Tibial artery (tissue), 4 donors: ENCODE measurements around the gene ZNF830.

Experiments
- DNase-seq, 2 donors: peaks; one replicate each; pipeline ENCODE4 v3.0.0-alpha.2; 2019
- H3K27ac ChIP-seq, 2 donors: fragments of 200-600 bp; sonication (generic) in 1 of 2; 1 replicate in 1 of 2; 2 replicates in 1 of 2; pipeline ENCODE4 v1.5.1; 2018 to 2019; ENCODE audit warnings: mild to moderate bottlenecking in 1 of 2
- H3K27me3 ChIP-seq, 2 donors: fragments of 200-600 bp; sonication (generic) in 1 of 2; one replicate each; pipeline versions ENCODE4 v1.5.1 to v1.6.0; 2016 to 2019
- H3K36me3 ChIP-seq, 3 donors: fragments of 200-600 bp; sonication (generic) in 2 of 3; one replicate each; pipeline ENCODE4 v1.5.1; 2016 to 2019; ENCODE audit warnings: mild to moderate bottlenecking in 2 of 3
- H3K4me1 ChIP-seq, 4 donors: fragments of 200-600 bp; sonication (generic) in 2 of 4; 1 replicate in 3 of 4; 2 replicates in 1 of 4; pipeline ENCODE4 v1.5.1; 2016 to 2019
- H3K4me3 ChIP-seq, 2 donors: fragments of 200-600 bp; sonication (generic) in 1 of 2; 1 replicate in 1 of 2; 2 replicates in 1 of 2; pipeline ENCODE4 v1.5.1; 2018 to 2019; ENCODE audit warnings: mild to moderate bottlenecking in 2 of 2
- H3K9me3 ChIP-seq, 3 donors: fragments of 200-600 bp; sonication (generic) in 1 of 3; one replicate each; pipeline ENCODE4 v1.5.1; 2016 to 2019
- intact Hi-C: fragments of 100-400 bp; cut with DNase I; formaldehyde crosslinking; loops from one replicate; pipeline ENCODE4 v1.15.0; 2023; ENCODE audit warnings: low total_unique reads
- TF ChIP-seq, protein P1 (sequence below), 2 experiments: fragments of 200-600 bp in 1 of 2; fragments of 450-650 bp in 1 of 2; IDR thresholded peaks; one replicate each; pipeline ENCODE4 v1.5.1; 2017 to 2019; ENCODE audit warnings: antibody characterized with exemption in 2 of 2, mild to moderate bottlenecking in 1 of 2, moderate library complexity in 1 of 2

Gene ZNF830

DNA sequence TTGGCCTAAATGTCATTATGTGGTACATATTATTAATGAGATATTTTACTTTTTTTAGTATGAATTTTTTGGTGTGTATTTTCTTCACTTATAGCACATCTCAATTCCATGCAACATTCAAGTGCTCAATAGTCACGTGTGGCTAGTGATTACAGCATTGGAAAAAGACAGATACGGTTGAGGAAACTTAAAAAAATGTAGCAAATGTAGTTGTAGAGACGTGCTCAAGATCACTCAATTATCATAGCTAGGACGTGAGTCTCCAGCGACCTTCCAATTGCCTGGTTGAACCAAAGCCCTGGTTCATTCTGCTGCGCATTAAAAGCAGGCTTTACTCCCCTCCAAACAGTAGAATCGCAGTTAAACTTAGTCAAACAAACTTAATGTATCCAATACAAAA lies 17.8 kb downstream of the ZNF830 start:
- Histone ChIP-seq H3K36me3 (peaks cover 0 to 9% (median 0%) of the 10 kb centered on the region in 3 donors), H3K4me1 (peaks cover 0 to 30% (median 18%) of the 10 kb centered on the region in 4 donors), H3K27ac (peak overlapping the region in 1 of 2 donors; percentile 99), H3K4me3 (no peak overlapping the region), H3K9me3 (no peaks in the 10 kb centered on the region), H3K27me3 (no peaks in the 10 kb centered on the region)
- intact Hi-C loops, result no loop called here
- DNase-seq, result no peak
- TF ChIP-seq, protein P1, sequence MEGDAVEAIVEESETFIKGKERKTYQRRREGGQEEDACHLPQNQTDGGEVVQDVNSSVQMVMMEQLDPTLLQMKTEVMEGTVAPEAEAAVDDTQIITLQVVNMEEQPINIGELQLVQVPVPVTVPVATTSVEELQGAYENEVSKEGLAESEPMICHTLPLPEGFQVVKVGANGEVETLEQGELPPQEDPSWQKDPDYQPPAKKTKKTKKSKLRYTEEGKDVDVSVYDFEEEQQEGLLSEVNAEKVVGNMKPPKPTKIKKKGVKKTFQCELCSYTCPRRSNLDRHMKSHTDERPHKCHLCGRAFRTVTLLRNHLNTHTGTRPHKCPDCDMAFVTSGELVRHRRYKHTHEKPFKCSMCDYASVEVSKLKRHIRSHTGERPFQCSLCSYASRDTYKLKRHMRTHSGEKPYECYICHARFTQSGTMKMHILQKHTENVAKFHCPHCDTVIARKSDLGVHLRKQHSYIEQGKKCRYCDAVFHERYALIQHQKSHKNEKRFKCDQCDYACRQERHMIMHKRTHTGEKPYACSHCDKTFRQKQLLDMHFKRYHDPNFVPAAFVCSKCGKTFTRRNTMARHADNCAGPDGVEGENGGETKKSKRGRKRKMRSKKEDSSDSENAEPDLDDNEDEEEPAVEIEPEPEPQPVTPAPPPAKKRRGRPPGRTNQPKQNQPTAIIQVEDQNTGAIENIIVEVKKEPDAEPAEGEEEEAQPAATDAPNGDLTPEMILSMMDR (IDR thresholded peaks at IDR 0.05), result no peak

DNA sequence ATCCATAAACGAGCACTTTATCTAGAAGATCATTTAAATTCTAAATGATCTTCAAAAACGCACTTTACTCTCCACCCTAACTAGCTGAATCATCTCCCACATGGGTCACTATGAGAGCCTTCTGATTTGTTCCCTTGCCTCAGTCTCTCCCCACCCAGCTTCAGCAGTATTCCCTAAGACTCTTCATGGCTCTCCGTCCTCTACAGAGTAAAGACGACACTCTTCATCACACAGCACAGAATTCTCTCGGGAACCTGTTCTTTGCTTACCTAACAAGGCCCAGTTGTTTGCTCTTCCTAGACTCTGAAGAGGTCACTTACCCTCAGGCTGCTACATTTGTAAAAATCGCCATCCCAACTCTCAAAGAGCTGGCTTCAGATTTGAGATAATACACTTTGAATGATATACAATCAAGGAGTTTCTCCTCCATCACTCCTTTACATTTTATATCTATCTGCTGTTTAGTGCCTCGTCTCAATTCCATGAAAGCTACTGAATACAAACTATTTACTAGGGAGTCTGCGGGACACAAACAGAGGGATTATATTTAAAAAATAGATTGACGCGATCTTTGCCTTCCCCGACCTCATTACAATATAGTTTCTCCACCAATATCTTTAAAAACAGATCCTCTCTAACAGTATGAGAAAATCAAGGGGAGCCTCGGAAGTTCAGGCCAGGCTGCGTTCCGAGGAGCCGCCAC lies 18.5 kb downstream of the ZNF830 start:
- DNase-seq, result no peak
- H3K27ac ChIP-seq, result peak overlapping the region; percentile 97 to 99
- H3K36me3 ChIP-seq, result peaks cover 0 to 11% (median 0%) of the 10 kb centered on the region in 3 donors
- H3K4me1 ChIP-seq, result peaks cover 0 to 30% (median 18%) of the 10 kb centered on the region in 4 donors
- intact Hi-C loops, result loop anchor here (10.0 kb wide), 2 partner anchors 135 to 1615 kb away; partner anchors contain the start of genes DHRS11 and RAD51D
- H3K9me3 ChIP-seq, result no peaks in the 10 kb centered on the region
- H3K27me3 ChIP-seq, result no peaks in the 10 kb centered on the region
- TF ChIP-seq, protein P1 (IDR thresholded peaks at IDR 0.05), result no peak
- peak overlapping the region; percentile 86 to 92 for H3K4me3 ChIP-seq

DNA sequence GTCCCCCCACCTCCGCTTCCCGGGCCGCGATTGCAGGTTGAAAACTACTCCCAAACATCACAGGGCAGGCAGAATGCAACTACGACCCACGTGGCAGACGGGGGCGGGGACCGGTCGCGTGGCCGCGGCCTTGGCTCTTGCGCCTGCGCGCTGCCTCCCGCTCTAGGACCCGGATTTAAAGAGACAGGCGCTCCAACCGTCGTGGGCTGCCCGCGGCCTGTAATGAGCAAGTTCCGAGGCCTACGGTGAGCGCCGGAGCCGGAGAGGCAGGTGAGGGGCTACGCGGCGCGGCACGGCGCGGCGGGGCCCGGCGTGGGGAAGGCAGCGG lies 19.0 kb downstream of the ZNF830 start, which contains the start of gene LIG3:
LIG3 (plus strand) TSS at position 160 of the 328 bp plus-strand sequence. CDS start 2,494 bp downstream, outside the sequence.
- peak; percentile 93 to 96 for DNase-seq
- H3K27ac ChIP-seq, result peak within 1 kb of the TSS; percentile 97 to 99
- no peaks in the 10 kb centered on the region for H3K9me3 ChIP-seq
- H3K36me3 ChIP-seq, result peaks cover 0 to 16% (median 0%) of the 10 kb centered on the region in 3 donors
- peaks cover 0 to 30% (median 18%) of the 10 kb centered on the region in 4 donors for H3K4me1 ChIP-seq
- H3K4me3 ChIP-seq, result peak within 1 kb of the TSS; percentile 86 to 92
- TF ChIP-seq, protein P1 (IDR thresholded peaks at IDR 0.05), result no peak
- intact Hi-C loops, result loop anchor here (10.0 kb wide), 2 partner anchors 134 to 1614 kb away; partner anchors contain the start of genes DHRS11 and RAD51D
- H3K27me3 ChIP-seq, result no peaks in the 10 kb centered on the region

DNA sequence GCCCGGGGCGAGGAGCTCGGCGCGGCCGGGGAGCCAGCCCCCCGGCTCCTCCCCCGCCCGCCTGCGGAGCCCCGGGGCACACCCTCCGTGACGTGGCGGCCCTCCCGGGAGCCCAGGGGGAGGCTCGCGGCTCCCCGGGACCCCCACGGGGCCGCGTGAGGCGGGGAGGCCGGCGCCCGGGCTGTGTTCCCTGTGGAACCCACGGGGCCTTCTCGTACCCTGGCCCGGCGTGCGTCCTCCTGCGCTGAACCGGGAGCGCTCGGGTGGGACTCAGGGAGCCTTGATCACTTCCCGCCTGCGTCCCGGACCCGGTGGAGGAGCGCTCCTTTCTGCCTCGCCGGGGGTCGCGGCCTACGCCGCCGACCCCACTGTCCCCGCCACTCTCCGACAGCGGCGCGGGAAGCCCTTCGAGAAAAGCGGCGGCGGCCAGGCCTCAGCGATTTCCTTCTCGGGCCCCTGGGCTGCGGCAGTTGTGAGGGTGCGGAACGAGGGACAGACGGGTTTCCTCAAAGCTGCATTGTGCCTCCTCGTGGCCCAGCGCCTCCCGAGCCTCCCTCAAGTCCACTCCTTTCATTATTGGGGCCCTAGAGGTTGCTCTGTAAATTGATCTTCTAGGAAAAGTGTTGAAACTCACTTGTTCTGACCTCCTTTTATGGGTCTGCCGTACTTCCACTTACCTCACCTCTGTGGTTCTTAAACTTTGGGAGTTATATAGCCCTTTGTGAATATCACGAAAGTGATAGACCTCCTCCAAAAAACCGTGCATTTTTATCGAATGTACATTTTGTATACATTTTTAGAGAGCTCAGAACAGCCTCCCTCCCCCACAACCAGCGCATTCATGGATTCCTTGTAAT lies 19.6 kb downstream of the ZNF830 start:
- peaks cover 1 to 22% (median 3%) of the 10 kb centered on the region in 3 donors for H3K36me3 ChIP-seq
- peak overlapping the region; percentile 97 to 99 for H3K27ac ChIP-seq
- TF ChIP-seq, protein P1 (IDR thresholded peaks at IDR 0.05), result peak; percentile 33 to 37
- H3K4me1 ChIP-seq, result peaks cover 0 to 30% (median 18%) of the 10 kb centered on the region in 4 donors
- peak; percentile 75 to 84 for DNase-seq
- intact Hi-C loops, result loop anchor here (10.0 kb wide), 2 partner anchors 134 to 1614 kb away; partner anchors contain the start of genes DHRS11 and RAD51D
- H3K9me3 ChIP-seq, result no peaks in the 10 kb centered on the region
- H3K27me3 ChIP-seq, result no peaks in the 10 kb centered on the region
- peak overlapping the region; percentile 86 to 92 for H3K4me3 ChIP-seq

- TF ChIP-seq, protein P1 (IDR thresholded peaks at IDR 0.05), result no peak
- intact Hi-C loops, result loop anchor here (10.0 kb wide), 2 partner anchors 133 to 1613 kb away; partner anchors contain the start of genes DHRS11 and RAD51D
- Histone ChIP-seq H3K27me3 (no peaks in the 10 kb centered on the region), H3K4me3 (peak overlapping the region; percentile 86 to 92), H3K4me1 (peaks cover 0 to 30% (median 18%) of the 10 kb centered on the region in 4 donors), H3K9me3 (no peaks in the 10 kb centered on the region), H3K27ac (peak overlapping the region; percentile 97 to 99), H3K36me3 (peaks cover 9 to 30% (median 11%) of the 10 kb centered on the region in 3 donors)
- DNase-seq, result no peak
These were observed 20.4 kb downstream of the ZNF830 start for GRCh38 chr17:34981538-34982241.
